GM12878 (cell line): ENCODE results near the gene SLFN11. TPM values are rescaled to one million over a fixed set of nuclear protein-coding genes. Genes with fewer than 3 reads are reported as not detected.

Experiments
- ATAC-seq: fragments of 200-7000 bp; cut with Tn5 transposase; 3 replicates; pipeline ENCODE4 v1.9.1; 2020; ENCODE audit warnings: mild to moderate bottlenecking, moderate library complexity
- BruUV-seq: library from RNA; stranded (reverse); fragments of 400-500 nt; replicated peaks from 2 replicates; lab custom pipeline; 2021; lab: Mats Ljungman, UMichigan
- CTCF ChIA-PET: fragments of 300-600 bp; sonication (Branson Sonifier 250); formaldehyde crosslinking; extraction: SDS; loops from one replicate; lab custom pipeline; 2021; ENCODE audit warnings: inconsistent platforms; lab: Yijun Ruan, JAX
- POLR2A ChIA-PET: fragments of 350-600 bp; formaldehyde crosslinking; extraction: SDS; loops from one replicate; lab custom pipeline; 2021; ENCODE audit warnings: inconsistent platforms; lab: Charles Lee
- RAD21 ChIA-PET: fragments of 300-600 bp; sonication (Branson Sonifier 250); formaldehyde crosslinking; loops from one replicate; lab custom pipeline; 2023; ENCODE audit warnings: antibody characterized with exemption; ENCODE audit not compliant: unreplicated experiment; lab: Charles Lee
- SMC1A ChIA-PET: fragments of 300-600 bp; sonication (Branson Sonifier 250); formaldehyde crosslinking; loops from one replicate; lab custom pipeline; 2023; ENCODE audit not compliant: unreplicated experiment, uncharacterized antibody; lab: Charles Lee
- DNase-seq: peaks from one replicate; pipeline ENCODE4 v3.0.0-alpha.2; 2011; ENCODE audit warnings: low read depth, low spot score
- FAIRE-seq: peaks from 3 replicates; lab custom pipeline; 2011; peaks lifted over from hg19 to GRCh38; lab: Jason Lieb, UNC
- H2AFZ ChIP-seq: 2 replicates; pipeline ENCODE4 v1.6.0; 2011; ENCODE audit warnings: low read depth, low read length, control low read depth; ENCODE audit not compliant: control insufficient read depth
- H3K27ac ChIP-seq: 2 replicates; pipeline ENCODE4 v1.5.1; 2011; ENCODE audit warnings: control low read depth; ENCODE audit not compliant: control insufficient read depth, insufficient read depth
- H3K27me3 ChIP-seq, 2 experiments: replicated peaks in 1 of 2; 2 replicates each; pipeline versions ENCODE4 v1.6.0 to v1.6.1; 2011; ENCODE audit warnings: low read length in 1 of 2; ENCODE audit not compliant: control insufficient read depth in 2 of 2, insufficient read depth in 2 of 2
- H3K36me3 ChIP-seq, 2 experiments: 2 replicates each; pipeline ENCODE4 v1.5.1; 2011; ENCODE audit warnings: low read length in 1 of 2; ENCODE audit not compliant: control insufficient read depth in 2 of 2, insufficient read depth in 2 of 2
- H3K4me1 ChIP-seq: 2 replicates; pipeline ENCODE4 v1.6.1; 2011; ENCODE audit warnings: mild to moderate bottlenecking, low read length, moderate library complexity, mixed read lengths; ENCODE audit not compliant: control insufficient read depth, insufficient read depth
- H3K4me2 ChIP-seq: 2 replicates; pipeline ENCODE4 v1.6.0; 2011; ENCODE audit warnings: control low read depth; ENCODE audit not compliant: control insufficient read depth, insufficient read depth
- H3K4me3 ChIP-seq: fragments of 200-600 bp; sonication (generic); 2 replicates; pipeline ENCODE4 v1.5.1; 2016
- H3K79me2 ChIP-seq: 2 replicates; pipeline ENCODE4 v1.6.0; 2011; ENCODE audit warnings: low read length; ENCODE audit not compliant: control insufficient read depth, insufficient read depth
- H3K9ac ChIP-seq: 2 replicates; pipeline ENCODE4 v1.8.0; 2011; ENCODE audit warnings: low read length, control low read depth, mixed read lengths; ENCODE audit not compliant: control insufficient read depth, insufficient read depth
- H3K9me3 ChIP-seq: replicated peaks from 3 replicates; pipeline ENCODE4 v1.5.1; 2011; ENCODE audit warnings: mild to moderate bottlenecking, low read length; ENCODE audit not compliant: control insufficient read depth, insufficient read depth
- H4K20me1 ChIP-seq: 2 replicates; pipeline ENCODE4 v1.6.0; 2011; ENCODE audit not compliant: control insufficient read depth, insufficient read depth
- CREM ChIP-seq: IDR thresholded peaks from 2 replicates; pipeline ENCODE4 v1.6.1; 2014; ENCODE audit warnings: antibody characterized with exemption, low read depth
- EGR1 ChIP-seq, 2 experiments: IDR thresholded peaks; 1 replicate in 1 of 2; 2 replicates in 1 of 2; pipeline ENCODE4 v1.6.1; 2011 to 2012; ENCODE audit warnings: low read depth in 2 of 2, low read length in 2 of 2, borderline replicate concordance in 1 of 2, mild to moderate bottlenecking in 1 of 2, moderate library complexity in 1 of 2
- EP300 ChIP-seq, 2 experiments: fragments of 150-350 bp in 1 of 2; IDR thresholded peaks; 2 replicates each; pipeline ENCODE4 v1.6.1; 2011 to 2012; ENCODE audit warnings: low read depth in 2 of 2, low read length in 2 of 2, borderline replicate concordance in 1 of 2, improper control_type of control experiment in 1 of 2, inconsistent platforms in 1 of 2; ENCODE audit not compliant: control insufficient read depth in 1 of 2
- EZH2 ChIP-seq: IDR thresholded peaks from 2 replicates; pipeline ENCODE4 v1.6.1; 2012; ENCODE audit warnings: low read depth, mild to moderate bottlenecking, control low read depth, inconsistent platforms, low read length, borderline replicate concordance; ENCODE audit not compliant: control insufficient read depth
- MAX ChIP-seq: IDR thresholded peaks from 2 replicates; pipeline ENCODE4 v1.6.1; 2012; ENCODE audit warnings: low read depth, low read length, improper control_type of control experiment
- MYC ChIP-seq: IDR thresholded peaks from 2 replicates; pipeline ENCODE4 v1.6.1; 2011; ENCODE audit warnings: mild to moderate bottlenecking, low read length, moderate library complexity, inconsistent platforms; ENCODE audit not compliant: insufficient read depth, insufficient replicate concordance, insufficient read length, severe bottlenecking
- PAX8 ChIP-seq: fragments of 450-650 bp; IDR thresholded peaks from 2 replicates; pipeline ENCODE4 v1.6.1; 2017; ENCODE audit warnings: mild to moderate bottlenecking, moderate library complexity
- PML ChIP-seq: IDR thresholded peaks from 2 replicates; pipeline ENCODE4 v1.6.1; 2012; ENCODE audit warnings: low read length, inconsistent platforms
- SUZ12 ChIP-seq: fragments of 200-600 bp; sonication (generic); IDR thresholded peaks from one replicate; pipeline ENCODE4 v1.6.1; 2018; ENCODE audit warnings: antibody characterized with exemption, mild to moderate bottlenecking; ENCODE audit not compliant: unreplicated experiment
- TARDBP ChIP-seq: IDR thresholded peaks from 2 replicates; pipeline ENCODE4 v1.6.1; 2016; ENCODE audit warnings: borderline replicate concordance
- ZNF687 ChIP-seq: fragments of 450-650 bp; IDR thresholded peaks from 2 replicates; pipeline ENCODE4 v1.6.1; 2017; ENCODE audit warnings: mild to moderate bottlenecking, moderate library complexity
- WGBS: methylation state at CpG from one replicate; pipeline ENCODE4 v1.1.6; 2016; ENCODE audit warnings: low lambda C conversion rate; ENCODE audit not compliant: insufficient replicate concordance, insufficient coverage; ENCODE audit errors: missing lambda C conversion rate; 5-methylcytosine and 5-hydroxymethylcytosine counted together
- in situ Hi-C: fragments of 300-500 bp; cut with MboI; formaldehyde crosslinking; loops from 9 replicates; pipeline ENCODE4 v1.14.3; 2018; ENCODE audit warnings: mixed read lengths
- intact Hi-C: fragments of 100-400 bp; cut with micrococcal nuclease; formaldehyde crosslinking; loops from one replicate; pipeline ENCODE4 v1.14.2; 2022; ENCODE audit not compliant: unreplicated experiment
- polyA plus RNA-seq, 11 experiments: library from polyadenylated mRNA; depleted of rRNA in 4 of 11; unstranded in 6 of 11; stranded (reverse) in 5 of 11; fragments of >200 nt; fragmentation: Nextera tagmentation in 4 of 11; fragmentation: Illumina TruSeq in 1 of 11; extraction: Ambion mirVana in 4 of 11; extraction: Trizol in 1 of 11; gene quantifications; 1 replicate in 1 of 11; 2 replicates in 10 of 11; pipeline versions ENCODE4 v1.2.1 to v1.2.3, GENCODE V29; 2011 to 2016; ENCODE audit warnings: inconsistent platforms in 2 of 11, missing spikeins in 2 of 11, low read depth in 1 of 11
- total RNA-seq, 4 experiments: library from RNA; depleted of rRNA in 3 of 4; stranded (reverse); fragments of >200 nt in 3 of 4; fragmentation: Illumina TruSeq in 1 of 4; extraction: Trizol in 1 of 4; gene quantifications; 2 replicates each; pipeline versions ENCODE4 v1.2.1 to v1.2.3, GENCODE V29; 2013 to 2021

The SLFN11 gene
- total and polyA plus RNA-seq, 10 of the 15 experiments (the other 5 are each of a cell fraction or from before 2014, with no cell fraction given), result 2.1 to 38.9 (median 30.6) TPM

GRCh38 chr17:35315283-35315682 is 58.1 kb downstream of the SLFN11 start:
- WGBS, result 50% methylated on average over 5 of the region's 5 CpGs
- H3K27ac ChIP-seq, result no peak overlapping the region
- no peaks in the 10 kb centered on the region for H4K20me1 ChIP-seq
- ChIA-PET SMC1A (interaction anchor here (0.6 to 9.1 kb wide), 4 partner anchors 11 to 222 kb away, joined by 3 to 251 read pairs (median 3); partner anchors contain the start of gene SLFN12L), RAD21 (interaction anchor here (0.8 to 5.9 kb wide), 3 partner anchors 53 to 222 kb away, joined by 3 to 171 read pairs (median 3); partner anchors contain the start of gene SLFN12L), POLR2A (interaction anchor here (1.4 kb wide), 1 partner anchor 219 kb away, joined by 4 read pairs; no protein-coding TSS in a partner anchor), CTCF (interaction anchor here (6.7 kb wide), 1 partner anchor 222 kb away, joined by 321 read pairs; the partner anchor contains the start of gene SLFN12L)
- TF ChIP-seq MAX, result no peak
- no peak for TF ChIP-seq EZH2
- TF ChIP-seq SUZ12, result no peak
- TF ChIP-seq MYC, result no peak
- TF ChIP-seq PAX8, result no peak
- TF ChIP-seq PML, result no peak
- no peak for TF ChIP-seq ZNF687
- no peak for TF ChIP-seq EP300 (IDR thresholded peaks at IDR 0.05; ENCODE audit: borderline replicate concordance in 1 of 2, control insufficient read depth in 1 of 2, low read depth in 2 of 2, low read length in 2 of 2)
- TF ChIP-seq TARDBP, result no peak
- no peak for TF ChIP-seq CREM
- no peak for TF ChIP-seq EGR1 (IDR thresholded peaks at IDR 0.05; ENCODE audit: borderline replicate concordance in 1 of 2, low read depth in 2 of 2, low read length in 2 of 2)
- no peak for DNase-seq
- no peak for ATAC-seq
- FAIRE-seq, result no peak
- H3K27me3 ChIP-seq, result peaks cover 0 to 4% of the 10 kb centered on the region in 2 experiments; a peak in 1 of 4 replicates
- in situ Hi-C loops (no loop called here), intact Hi-C loops (no loop called here)
- H3K36me3 ChIP-seq, result no peaks in the 10 kb centered on the region
- H3K79me2 ChIP-seq, result no peaks in the 10 kb centered on the region
- no peak overlapping the region for H3K4me2 ChIP-seq
- no peaks in the 10 kb centered on the region; the same call in 2 of the 3 replicates for H3K9me3 ChIP-seq
- H2AFZ ChIP-seq, result no peak overlapping the region
- no TSS peak for BruUV-seq
- peaks cover 9% of the 10 kb centered on the region for H3K4me1 ChIP-seq
- H3K9ac ChIP-seq, result no peak overlapping the region
- no peak overlapping the region for H3K4me3 ChIP-seq
